H1 (cell line): ENCODE results near the gene OPRD1. TPM values are rescaled to one million over a fixed set of nuclear protein-coding genes. Genes with fewer than 3 reads are reported as not detected.

Experiments used
- CTCF ChIA-PET: fragments of 300-600 bp; sonication (Branson Sonifier 250); formaldehyde crosslinking; loops from one replicate; lab custom pipeline; 2021; ENCODE audit not compliant: partially characterized antibody; lab: Charles Lee
- POLR2A ChIA-PET: fragments of 300-600 bp; sonication (Branson Sonifier 250); formaldehyde crosslinking; loops from one replicate; lab custom pipeline; 2021; ENCODE audit warnings: inconsistent platforms; ENCODE audit not compliant: partially characterized antibody; lab: Charles Lee
- DNase-seq, 2 experiments: peaks; one replicate each; pipeline versions ENCODE4 v3.0.0 to v3.0.0-alpha.2; 2010 to 2022; ENCODE audit warnings: low spot score in 2 of 2, low read depth in 1 of 2, mixed read lengths in 1 of 2
- FAIRE-seq: peaks from 2 replicates; lab custom pipeline; 2011; peaks lifted over from hg19 to GRCh38; lab: Jason Lieb, UNC
- H2AFZ ChIP-seq: 2 replicates; pipeline ENCODE4 v1.8.1; 2012; ENCODE audit warnings: low read length, inconsistent platforms
- H2AK5ac ChIP-seq: 2 replicates; pipeline ENCODE4 v1.6.1; 2013; ENCODE audit warnings: low read depth, low read length
- H2BK120ac ChIP-seq: replicated peaks from 2 replicates; pipeline ENCODE3; 2013; ENCODE audit warnings: low read depth, low read length, inconsistent platforms
- H2BK12ac ChIP-seq: 2 replicates; pipeline ENCODE4 v1.6.1; 2013; ENCODE audit warnings: low read depth, low read length
- H2BK15ac ChIP-seq: 2 replicates; pipeline ENCODE4 v1.6.1; 2013; ENCODE audit warnings: low read length
- H2BK20ac ChIP-seq: 2 replicates; pipeline ENCODE4 v1.6.1; 2013; ENCODE audit warnings: low read length
- H2BK5ac ChIP-seq: 2 replicates; pipeline ENCODE4 v1.6.1; 2013; ENCODE audit warnings: low read depth, low read length
- H3K14ac ChIP-seq: 2 replicates; pipeline ENCODE4 v1.6.1; 2013; ENCODE audit warnings: inconsistent platforms; ENCODE audit not compliant: insufficient read length
- H3K18ac ChIP-seq: 2 replicates; pipeline ENCODE4 v1.6.1; 2013; ENCODE audit warnings: low read length; ENCODE audit errors: extremely low read depth
- H3K23ac ChIP-seq: 2 replicates; pipeline ENCODE4 v1.6.1; 2013; ENCODE audit warnings: inconsistent platforms; ENCODE audit not compliant: insufficient read length
- H3K23me2 ChIP-seq: 2 replicates; pipeline ENCODE4 v1.6.1; 2013; ENCODE audit warnings: low read depth, low read length
- H3K27ac ChIP-seq: 2 replicates; pipeline ENCODE4 v1.6.1; 2011; ENCODE audit warnings: low read depth, low read length, inconsistent platforms
- H3K27me3 ChIP-seq, 4 experiments: replicated peaks in 1 of 4; 1 replicate in 1 of 4; 2 replicates in 3 of 4; pipeline versions ENCODE4 v1.6.1 to v1.8.1; 2011 to 2013; ENCODE audit warnings: low read length in 3 of 4, mild to moderate bottlenecking in 3 of 4, inconsistent platforms in 2 of 4, mixed read lengths in 2 of 4, moderate library complexity in 1 of 4; ENCODE audit not compliant: control insufficient read depth in 3 of 4, insufficient read depth in 3 of 4; ENCODE audit errors: extremely low read depth in 1 of 4
- H3K36me3 ChIP-seq, 4 experiments: 2 replicates each; pipeline versions ENCODE4 v1.6.1 to v1.8.1; 2011 to 2013; ENCODE audit warnings: mild to moderate bottlenecking in 4 of 4, low read length in 3 of 4, moderate library complexity in 2 of 4, control low read depth in 1 of 4, inconsistent platforms in 1 of 4; ENCODE audit not compliant: insufficient read depth in 4 of 4, control insufficient read depth in 2 of 4
- H3K4ac ChIP-seq: replicated peaks from 2 replicates; pipeline ENCODE3; 2013; ENCODE audit warnings: low read length, low read depth, mixed read lengths, inconsistent platforms; ENCODE audit not compliant: insufficient read length
- H3K4me1 ChIP-seq, 4 experiments: replicated peaks in 1 of 4; 1 replicate in 1 of 4; 2 replicates in 3 of 4; pipeline versions ENCODE4 v1.6.1 to v1.8.1; 2011 to 2013; ENCODE audit warnings: low read length in 3 of 4, inconsistent platforms in 2 of 4, mixed read lengths in 1 of 4; ENCODE audit not compliant: insufficient read depth in 4 of 4, control insufficient read depth in 3 of 4
- H3K4me2 ChIP-seq, 2 experiments: 2 replicates each; pipeline versions ENCODE4 v1.6.1 to v1.8.1; 2011 to 2013; ENCODE audit warnings: low read depth in 2 of 2, low read length in 2 of 2, control low read depth in 1 of 2, inconsistent platforms in 1 of 2, mild to moderate bottlenecking in 1 of 2; ENCODE audit not compliant: insufficient read depth in 1 of 2
- H3K4me3 ChIP-seq, 4 experiments: fragments of 200-600, 300-600 bp in 1 of 4; sonication (generic), shearing (Covaris generic), sonication (Bioruptor Twin) in 1 of 4; 2 replicates each; pipeline versions ENCODE4 v1.5.1 to v1.8.1; 2011 to 2016; ENCODE audit warnings: low read length in 4 of 4, low read depth in 3 of 4, control low read depth in 2 of 4, inconsistent platforms in 2 of 4, mild to moderate bottlenecking in 2 of 4, mixed read lengths in 1 of 4, moderate library complexity in 1 of 4; ENCODE audit not compliant: insufficient read depth in 2 of 4; ENCODE audit errors: extremely low read depth in 1 of 4
- H3K56ac ChIP-seq: replicated peaks from 2 replicates; pipeline ENCODE3; 2013; ENCODE audit warnings: low read depth, mild to moderate bottlenecking, mixed read lengths, low read length, inconsistent platforms; ENCODE audit not compliant: insufficient read length
- H3K79me1 ChIP-seq: 2 replicates; pipeline ENCODE4 v1.6.1; 2013; ENCODE audit warnings: low read depth, low read length, control low read depth
- H3K79me2 ChIP-seq, 2 experiments: 2 replicates each; pipeline versions ENCODE4 v1.6.1 to v1.8.1; 2012 to 2013; ENCODE audit warnings: low read length in 2 of 2, mild to moderate bottlenecking in 2 of 2, inconsistent platforms in 1 of 2; ENCODE audit not compliant: insufficient read depth in 2 of 2, control insufficient read depth in 1 of 2
- H3K9ac ChIP-seq, 4 experiments: replicated peaks in 1 of 4; 1 replicate in 1 of 4; 2 replicates in 3 of 4; pipeline versions ENCODE4 v1.6.1 to v1.8.1; 2011 to 2013; ENCODE audit warnings: low read depth in 3 of 4, low read length in 3 of 4, control low read depth in 2 of 4, mild to moderate bottlenecking in 2 of 4, moderate library complexity in 2 of 4, inconsistent platforms in 1 of 4; ENCODE audit errors: extremely low read depth in 1 of 4
- H3K9me3 ChIP-seq, 2 experiments: 2 replicates each; pipeline versions ENCODE4 v1.6.1 to v1.8.1; 2012 to 2013; ENCODE audit warnings: mild to moderate bottlenecking in 2 of 2, moderate library complexity in 2 of 2, control low read depth in 1 of 2, inconsistent platforms in 1 of 2, low read depth in 1 of 2, low read length in 1 of 2, mixed read lengths in 1 of 2; ENCODE audit not compliant: insufficient read depth in 2 of 2
- H4K20me1 ChIP-seq, 2 experiments: replicated peaks in 1 of 2; 2 replicates each; pipeline versions ENCODE3 to v1.8.1; 2011 to 2013; ENCODE audit warnings: inconsistent platforms in 2 of 2, low read length in 2 of 2, mild to moderate bottlenecking in 1 of 2; ENCODE audit not compliant: insufficient read depth in 2 of 2, control insufficient read depth in 1 of 2
- H4K5ac ChIP-seq: 2 replicates; pipeline ENCODE4 v1.6.1; 2013; ENCODE audit warnings: low read length, low read depth, mixed read lengths, inconsistent platforms; ENCODE audit not compliant: insufficient read length
- H4K8ac ChIP-seq: 2 replicates; pipeline ENCODE4 v1.8.0; 2013; ENCODE audit warnings: mild to moderate bottlenecking, moderate library complexity, low read length, inconsistent platforms; ENCODE audit not compliant: insufficient read depth; ENCODE audit errors: extremely low read depth
- H4K91ac ChIP-seq: replicated peaks from 2 replicates; pipeline ENCODE3; 2013; ENCODE audit warnings: low read length, mixed read lengths, inconsistent platforms; ENCODE audit not compliant: insufficient read length
- BACH1 ChIP-seq: IDR thresholded peaks from 2 replicates; pipeline ENCODE4 v1.6.1; 2012; ENCODE audit warnings: low read length, improper control_type of control experiment
- CBX5 ChIP-seq: fragments of 300-800, 300-1000 bp; sonication (generic); IDR thresholded peaks from 2 replicates; pipeline ENCODE4 v1.7.1; 2016; ENCODE audit warnings: antibody characterized with exemption, low read length, low read depth
- CBX8 ChIP-seq: fragments of 300-800, 300-1000 bp; sonication (generic); IDR thresholded peaks from 2 replicates; pipeline ENCODE4 v1.7.1; 2016; ENCODE audit warnings: low read depth, low read length, borderline replicate concordance
- EP300 ChIP-seq, 2 experiments: IDR thresholded peaks; 1 replicate in 1 of 2; 2 replicates in 1 of 2; pipeline ENCODE4 v1.6.1; 2011 to 2012; ENCODE audit warnings: low read depth in 2 of 2, low read length in 2 of 2, mild to moderate bottlenecking in 2 of 2, borderline replicate concordance in 1 of 2, inconsistent platforms in 1 of 2, moderate library complexity in 1 of 2
- NRF1 ChIP-seq: IDR thresholded peaks from 2 replicates; pipeline ENCODE4 v1.6.1; 2011; ENCODE audit warnings: mild to moderate bottlenecking, low read depth, low read length, improper control_type of control experiment
- YY1 ChIP-seq: IDR thresholded peaks from 2 replicates; pipeline ENCODE4 v1.6.1; 2011; ENCODE audit warnings: low read depth, mild to moderate bottlenecking, low read length
- WGBS, 2 experiments: shearing (Covaris generic) in 1 of 2; methylation state at CpG; one replicate each; pipeline versions ENCODE4 v1.1.6 to v1.1.7; 2013 to 2015; ENCODE audit warnings: low lambda C conversion rate in 2 of 2, mixed read lengths in 2 of 2, inconsistent platforms in 1 of 2, low coverage in 1 of 2, missing lambda C conversion rate in 1 of 2; ENCODE audit not compliant: insufficient replicate concordance in 2 of 2, insufficient coverage in 1 of 2, insufficient read length in 1 of 2; ENCODE audit errors: extremely low coverage in 1 of 2, missing lambda C conversion rate in 1 of 2; 5-methylcytosine and 5-hydroxymethylcytosine counted together
- polyA plus RNA-seq, 7 experiments: library from polyadenylated mRNA; depleted of rRNA in 3 of 7; stranded (reverse) in 5 of 7; unstranded in 2 of 7; fragments of >200 nt in 5 of 7; fragments of 200-250 nt in 2 of 7; gene quantifications; 1 replicate in 5 of 7; 2 replicates in 1 of 7; 4 replicates in 1 of 7; pipeline versions ENCODE4 v1.2.1 to v1.2.3, GENCODE V29; 2011 to 2013; ENCODE audit warnings: missing spikeins in 2 of 7, mixed read lengths in 2 of 7
- total RNA-seq: library from RNA; stranded (reverse); fragmentation: NEBNext Ultra II Directional; extraction: Animal tissue kit (Norgen Biotek cat#: 25700); gene quantifications from 2 replicates; pipeline ENCODE4 v1.2.1, GENCODE V29; 2021

Gene OPRD1
- total and polyA plus RNA-seq, 2 of the 8 experiments (the other 6 are each of a cell fraction or from before 2014, with no cell fraction given): 2.6 to 3.7 TPM

- no peak overlapping the region for H2BK12ac ChIP-seq
- no peak overlapping the region for H3K14ac ChIP-seq
- no peaks in the 10 kb centered on the region for H4K20me1 ChIP-seq
- H3K36me3 ChIP-seq: no peaks in the 10 kb centered on the region
- no peaks in the 10 kb centered on the region for H3K79me2 ChIP-seq
- no peaks in the 10 kb centered on the region; the same call in 1 of the 2 replicates for H3K79me1 ChIP-seq
- H3K4me3 ChIP-seq: no peak overlapping the region
- POLR2A ChIA-PET: interaction anchor here (0.9 kb wide), 1 partner anchor 11 kb away, joined by 4 read pairs; no protein-coding TSS in a partner anchor
- DNase-seq (no peak), FAIRE-seq (no peak)
- no peak overlapping the region for H4K8ac ChIP-seq
- no peak overlapping the region for H4K5ac ChIP-seq
- peaks cover 3 to 7% (median 5%) of the 10 kb centered on the region in 4 experiments; a peak in 3 of 7 replicates for H3K4me1 ChIP-seq
- no peak overlapping the region for H3K9ac ChIP-seq
- H3K23me2 ChIP-seq: no peaks in the 10 kb centered on the region; the same call in 1 of the 2 replicates
- no peak overlapping the region for H3K4me2 ChIP-seq
- no peak overlapping the region for H3K56ac ChIP-seq
- TF ChIP-seq BACH1: no peak
- TF ChIP-seq YY1: no peak
- TF ChIP-seq EP300 (IDR thresholded peaks at IDR 0.05; ENCODE audit: borderline replicate concordance in 1 of 2, low read depth in 2 of 2, low read length in 2 of 2): no peak
- no peak for TF ChIP-seq CBX5
- no peak for TF ChIP-seq CBX8
- TF ChIP-seq NRF1: no peak
- CTCF ChIA-PET: interaction anchor here (0.6 to 2.4 kb wide), 4 partner anchors 15 to 1032 kb away, joined by 3 to 11 read pairs (median 6); no protein-coding TSS in a partner anchor
- no peak overlapping the region for H2AFZ ChIP-seq
- H2AK5ac ChIP-seq: no peak overlapping the region
- no peaks in the 10 kb centered on the region for H3K27me3 ChIP-seq
- WGBS, 2 experiments: 92% methylated on average over 2 of the region's 2 CpGs; no CpG with 5 or more reads in 1 of the 2 experiments
- no peak overlapping the region for H2BK20ac ChIP-seq
- H3K18ac ChIP-seq: no peak overlapping the region
- H4K91ac ChIP-seq: no peak overlapping the region
- H2BK15ac ChIP-seq: no peak overlapping the region
- no peaks in the 10 kb centered on the region for H3K9me3 ChIP-seq
- no peak overlapping the region for H2BK120ac ChIP-seq
- H2BK5ac ChIP-seq: no peak overlapping the region
- H3K4ac ChIP-seq: no peak overlapping the region
- no peak overlapping the region for H3K27ac ChIP-seq
- H3K23ac ChIP-seq: no peak overlapping the region
These were observed 97.2 kb downstream of the OPRD1 start for GRCh38 chr1:28909198-28909597.
